H1 (cell line): Measurements from ENCODE around the gene ANK3. TPM values are rescaled to one million over a fixed set of nuclear protein-coding genes. Genes with fewer than 3 reads are reported as not detected.

Source experiments
- CTCF ChIA-PET: fragments of 300-600 bp; sonication (Branson Sonifier 250); formaldehyde crosslinking; loops from one replicate; lab custom pipeline; 2021; ENCODE audit not compliant: partially characterized antibody; lab: Charles Lee
- POLR2A ChIA-PET: fragments of 300-600 bp; sonication (Branson Sonifier 250); formaldehyde crosslinking; loops from one replicate; lab custom pipeline; 2021; ENCODE audit warnings: inconsistent platforms; ENCODE audit not compliant: partially characterized antibody; lab: Charles Lee
- DNase-seq, 2 experiments: peaks; one replicate each; pipeline versions ENCODE4 v3.0.0 to v3.0.0-alpha.2; 2010 to 2022; ENCODE audit warnings: low spot score in 2 of 2, low read depth in 1 of 2, mixed read lengths in 1 of 2
- FAIRE-seq: peaks from 2 replicates; lab custom pipeline; 2011; peaks lifted over from hg19 to GRCh38; lab: Jason Lieb, UNC
- H2AFZ ChIP-seq: 2 replicates; pipeline ENCODE4 v1.8.1; 2012; ENCODE audit warnings: low read length, inconsistent platforms
- H2AK5ac ChIP-seq: 2 replicates; pipeline ENCODE4 v1.6.1; 2013; ENCODE audit warnings: low read depth, low read length
- H2BK120ac ChIP-seq: replicated peaks from 2 replicates; pipeline ENCODE3; 2013; ENCODE audit warnings: low read depth, low read length, inconsistent platforms
- H2BK12ac ChIP-seq: 2 replicates; pipeline ENCODE4 v1.6.1; 2013; ENCODE audit warnings: low read depth, low read length
- H2BK15ac ChIP-seq: 2 replicates; pipeline ENCODE4 v1.6.1; 2013; ENCODE audit warnings: low read length
- H2BK20ac ChIP-seq: 2 replicates; pipeline ENCODE4 v1.6.1; 2013; ENCODE audit warnings: low read length
- H2BK5ac ChIP-seq: 2 replicates; pipeline ENCODE4 v1.6.1; 2013; ENCODE audit warnings: low read depth, low read length
- H3K14ac ChIP-seq: 2 replicates; pipeline ENCODE4 v1.6.1; 2013; ENCODE audit warnings: inconsistent platforms; ENCODE audit not compliant: insufficient read length
- H3K18ac ChIP-seq: 2 replicates; pipeline ENCODE4 v1.6.1; 2013; ENCODE audit warnings: low read length; ENCODE audit errors: extremely low read depth
- H3K23ac ChIP-seq: 2 replicates; pipeline ENCODE4 v1.6.1; 2013; ENCODE audit warnings: inconsistent platforms; ENCODE audit not compliant: insufficient read length
- H3K23me2 ChIP-seq: 2 replicates; pipeline ENCODE4 v1.6.1; 2013; ENCODE audit warnings: low read depth, low read length
- H3K27ac ChIP-seq: 2 replicates; pipeline ENCODE4 v1.6.1; 2011; ENCODE audit warnings: low read depth, low read length, inconsistent platforms
- H3K27me3 ChIP-seq, 4 experiments: replicated peaks in 1 of 4; 1 replicate in 1 of 4; 2 replicates in 3 of 4; pipeline versions ENCODE4 v1.6.1 to v1.8.1; 2011 to 2013; ENCODE audit warnings: low read length in 3 of 4, mild to moderate bottlenecking in 3 of 4, inconsistent platforms in 2 of 4, mixed read lengths in 2 of 4, moderate library complexity in 1 of 4; ENCODE audit not compliant: control insufficient read depth in 3 of 4, insufficient read depth in 3 of 4; ENCODE audit errors: extremely low read depth in 1 of 4
- H3K36me3 ChIP-seq, 4 experiments: 2 replicates each; pipeline versions ENCODE4 v1.6.1 to v1.8.1; 2011 to 2013; ENCODE audit warnings: mild to moderate bottlenecking in 4 of 4, low read length in 3 of 4, moderate library complexity in 2 of 4, control low read depth in 1 of 4, inconsistent platforms in 1 of 4; ENCODE audit not compliant: insufficient read depth in 4 of 4, control insufficient read depth in 2 of 4
- H3K4ac ChIP-seq: replicated peaks from 2 replicates; pipeline ENCODE3; 2013; ENCODE audit warnings: low read length, low read depth, mixed read lengths, inconsistent platforms; ENCODE audit not compliant: insufficient read length
- H3K4me1 ChIP-seq, 4 experiments: replicated peaks in 1 of 4; 1 replicate in 1 of 4; 2 replicates in 3 of 4; pipeline versions ENCODE4 v1.6.1 to v1.8.1; 2011 to 2013; ENCODE audit warnings: low read length in 3 of 4, inconsistent platforms in 2 of 4, mixed read lengths in 1 of 4; ENCODE audit not compliant: insufficient read depth in 4 of 4, control insufficient read depth in 3 of 4
- H3K4me2 ChIP-seq, 2 experiments: 2 replicates each; pipeline versions ENCODE4 v1.6.1 to v1.8.1; 2011 to 2013; ENCODE audit warnings: low read depth in 2 of 2, low read length in 2 of 2, control low read depth in 1 of 2, inconsistent platforms in 1 of 2, mild to moderate bottlenecking in 1 of 2; ENCODE audit not compliant: insufficient read depth in 1 of 2
- H3K4me3 ChIP-seq, 4 experiments: fragments of 200-600, 300-600 bp in 1 of 4; sonication (generic), shearing (Covaris generic), sonication (Bioruptor Twin) in 1 of 4; 2 replicates each; pipeline versions ENCODE4 v1.5.1 to v1.8.1; 2011 to 2016; ENCODE audit warnings: low read length in 4 of 4, low read depth in 3 of 4, control low read depth in 2 of 4, inconsistent platforms in 2 of 4, mild to moderate bottlenecking in 2 of 4, mixed read lengths in 1 of 4, moderate library complexity in 1 of 4; ENCODE audit not compliant: insufficient read depth in 2 of 4; ENCODE audit errors: extremely low read depth in 1 of 4
- H3K56ac ChIP-seq: replicated peaks from 2 replicates; pipeline ENCODE3; 2013; ENCODE audit warnings: low read depth, mild to moderate bottlenecking, mixed read lengths, low read length, inconsistent platforms; ENCODE audit not compliant: insufficient read length
- H3K79me1 ChIP-seq: 2 replicates; pipeline ENCODE4 v1.6.1; 2013; ENCODE audit warnings: low read depth, low read length, control low read depth
- H3K79me2 ChIP-seq, 2 experiments: 2 replicates each; pipeline versions ENCODE4 v1.6.1 to v1.8.1; 2012 to 2013; ENCODE audit warnings: low read length in 2 of 2, mild to moderate bottlenecking in 2 of 2, inconsistent platforms in 1 of 2; ENCODE audit not compliant: insufficient read depth in 2 of 2, control insufficient read depth in 1 of 2
- H3K9ac ChIP-seq, 4 experiments: replicated peaks in 1 of 4; 1 replicate in 1 of 4; 2 replicates in 3 of 4; pipeline versions ENCODE4 v1.6.1 to v1.8.1; 2011 to 2013; ENCODE audit warnings: low read depth in 3 of 4, low read length in 3 of 4, control low read depth in 2 of 4, mild to moderate bottlenecking in 2 of 4, moderate library complexity in 2 of 4, inconsistent platforms in 1 of 4; ENCODE audit errors: extremely low read depth in 1 of 4
- H3K9me3 ChIP-seq, 2 experiments: 2 replicates each; pipeline versions ENCODE4 v1.6.1 to v1.8.1; 2012 to 2013; ENCODE audit warnings: mild to moderate bottlenecking in 2 of 2, moderate library complexity in 2 of 2, control low read depth in 1 of 2, inconsistent platforms in 1 of 2, low read depth in 1 of 2, low read length in 1 of 2, mixed read lengths in 1 of 2; ENCODE audit not compliant: insufficient read depth in 2 of 2
- H4K20me1 ChIP-seq, 2 experiments: replicated peaks in 1 of 2; 2 replicates each; pipeline versions ENCODE3 to v1.8.1; 2011 to 2013; ENCODE audit warnings: inconsistent platforms in 2 of 2, low read length in 2 of 2, mild to moderate bottlenecking in 1 of 2; ENCODE audit not compliant: insufficient read depth in 2 of 2, control insufficient read depth in 1 of 2
- H4K5ac ChIP-seq: 2 replicates; pipeline ENCODE4 v1.6.1; 2013; ENCODE audit warnings: low read length, low read depth, mixed read lengths, inconsistent platforms; ENCODE audit not compliant: insufficient read length
- H4K8ac ChIP-seq: 2 replicates; pipeline ENCODE4 v1.8.0; 2013; ENCODE audit warnings: mild to moderate bottlenecking, moderate library complexity, low read length, inconsistent platforms; ENCODE audit not compliant: insufficient read depth; ENCODE audit errors: extremely low read depth
- H4K91ac ChIP-seq: replicated peaks from 2 replicates; pipeline ENCODE3; 2013; ENCODE audit warnings: low read length, mixed read lengths, inconsistent platforms; ENCODE audit not compliant: insufficient read length
- CEBPB ChIP-seq: IDR thresholded peaks from 2 replicates; pipeline ENCODE4 v1.6.1; 2012; ENCODE audit warnings: low read depth, low read length
- CHD1 ChIP-seq: IDR thresholded peaks from 2 replicates; pipeline ENCODE4 v1.6.1; 2012; ENCODE audit warnings: low read depth, low read length, improper control_type of control experiment
- CHD2 ChIP-seq: IDR thresholded peaks from 2 replicates; pipeline ENCODE4 v1.6.1; 2012; ENCODE audit warnings: low read length, improper control_type of control experiment
- EGR1 ChIP-seq: IDR thresholded peaks from 2 replicates; pipeline ENCODE4 v1.6.1; 2011; ENCODE audit warnings: low read depth, low read length, borderline replicate concordance
- GABPA ChIP-seq: IDR thresholded peaks from 2 replicates; pipeline ENCODE4 v1.6.1; 2011; ENCODE audit warnings: mild to moderate bottlenecking, low read length, moderate library complexity, borderline replicate concordance; ENCODE audit not compliant: insufficient read depth
- HDAC2 ChIP-seq, 2 experiments: fragments of 300-600 bp in 1 of 2; sonication (generic) in 1 of 2; IDR thresholded peaks; 2 replicates each; pipeline ENCODE4 v1.6.1; 2011 to 2012; ENCODE audit warnings: low read depth in 2 of 2, low read length in 2 of 2, mild to moderate bottlenecking in 2 of 2, moderate library complexity in 2 of 2, borderline replicate concordance in 1 of 2, inconsistent platforms in 1 of 2
- JUN ChIP-seq: IDR thresholded peaks from 2 replicates; pipeline ENCODE4 v1.6.1; 2011; ENCODE audit warnings: low read depth, mild to moderate bottlenecking, improper control_type of control experiment, low read length
- JUND ChIP-seq: IDR thresholded peaks from 2 replicates; pipeline ENCODE4 v1.6.1; 2011; ENCODE audit warnings: mild to moderate bottlenecking, improper control_type of control experiment, low read length
- KDM1A ChIP-seq: fragments of 200-600, 300-600 bp; sonication (generic); IDR thresholded peaks from 2 replicates; pipeline ENCODE4 v1.7.1; 2016; ENCODE audit warnings: mild to moderate bottlenecking, low read length, borderline replicate concordance
- POLR2A ChIP-seq, 2 experiments: IDR thresholded peaks; 1 replicate in 1 of 2; 2 replicates in 1 of 2; pipeline ENCODE4 v1.6.1; 2011; ENCODE audit warnings: low read depth in 2 of 2, low read length in 2 of 2, mild to moderate bottlenecking in 2 of 2; ENCODE audit errors: control extremely low read depth in 1 of 2
- POLR2AphosphoS5 ChIP-seq: IDR thresholded peaks from 2 replicates; pipeline ENCODE4 v1.6.1; 2011; ENCODE audit warnings: low read depth, low read length
- POU5F1 ChIP-seq: IDR thresholded peaks from 2 replicates; pipeline ENCODE4 v1.6.1; 2011; ENCODE audit warnings: low read depth, mild to moderate bottlenecking, low read length, moderate library complexity
- RFX5 ChIP-seq: IDR thresholded peaks from 2 replicates; pipeline ENCODE4 v1.6.1; 2011; ENCODE audit warnings: low read depth, low read length, improper control_type of control experiment, borderline replicate concordance
- SIRT6 ChIP-seq: IDR thresholded peaks from one replicate; pipeline ENCODE4 v1.7.1; 2012; ENCODE audit warnings: low read length, inconsistent platforms
- TAF1 ChIP-seq: IDR thresholded peaks from 2 replicates; pipeline ENCODE4 v1.6.1; 2011; ENCODE audit warnings: mild to moderate bottlenecking, low read depth, low read length
- WGBS, 2 experiments: shearing (Covaris generic) in 1 of 2; methylation state at CpG; one replicate each; pipeline versions ENCODE4 v1.1.6 to v1.1.7; 2013 to 2015; ENCODE audit warnings: low lambda C conversion rate in 2 of 2, mixed read lengths in 2 of 2, inconsistent platforms in 1 of 2, low coverage in 1 of 2, missing lambda C conversion rate in 1 of 2; ENCODE audit not compliant: insufficient replicate concordance in 2 of 2, insufficient coverage in 1 of 2, insufficient read length in 1 of 2; ENCODE audit errors: extremely low coverage in 1 of 2, missing lambda C conversion rate in 1 of 2; 5-methylcytosine and 5-hydroxymethylcytosine counted together
- polyA plus RNA-seq, 7 experiments: library from polyadenylated mRNA; depleted of rRNA in 3 of 7; stranded (reverse) in 5 of 7; unstranded in 2 of 7; fragments of >200 nt in 5 of 7; fragments of 200-250 nt in 2 of 7; gene quantifications; 1 replicate in 5 of 7; 2 replicates in 1 of 7; 4 replicates in 1 of 7; pipeline versions ENCODE4 v1.2.1 to v1.2.3, GENCODE V29; 2011 to 2013; ENCODE audit warnings: missing spikeins in 2 of 7, mixed read lengths in 2 of 7
- total RNA-seq: library from RNA; stranded (reverse); fragmentation: NEBNext Ultra II Directional; extraction: Animal tissue kit (Norgen Biotek cat#: 25700); gene quantifications from 2 replicates; pipeline ENCODE4 v1.2.1, GENCODE V29; 2021

The ANK3 gene
- total and polyA plus RNA-seq, 2 of the 8 experiments (the other 6 are each of a cell fraction or from before 2014, with no cell fraction given), result 18.1 to 67.9 TPM

- Histone ChIP-seq H2BK5ac (no peak overlapping the region), H3K4me2 (no peak overlapping the region), H3K14ac (no peak overlapping the region), H3K56ac (no peak overlapping the region), H2BK15ac (no peak overlapping the region), H3K9ac (peak overlapping the region in 1 of 4 experiments; percentile 8; a peak in 1 of 7 replicates), H3K4me3 (no peak overlapping the region), H2BK120ac (no peak overlapping the region), H3K4ac (no peak overlapping the region), H3K79me2 (no peaks in the 10 kb centered on the region), H4K20me1 (no peaks in the 10 kb centered on the region), H2AK5ac (no peak overlapping the region), H3K18ac (no peak overlapping the region), H4K5ac (no peak overlapping the region), H3K27me3 (no peaks in the 10 kb centered on the region), H3K23ac (no peak overlapping the region), H4K8ac (no peak overlapping the region), H3K36me3 (no peaks in the 10 kb centered on the region), H2AFZ (no peak overlapping the region), H2BK20ac (no peak overlapping the region), H3K4me1 (peaks cover 0 to 3% (median 1%) of the 10 kb centered on the region in 4 experiments; a peak in 2 of 7 replicates), H3K79me1 (no peaks in the 10 kb centered on the region), H3K23me2 (no peaks in the 10 kb centered on the region), H3K9me3 (no peaks in the 10 kb centered on the region), H3K27ac (no peak overlapping the region), H2BK12ac (no peak overlapping the region), H4K91ac (no peak overlapping the region)
- 91% methylated on average over 1 of the region's 1 CpG; no CpG with 5 or more reads in 1 of the 2 experiments for WGBS, 2 experiments
- FAIRE-seq (no peak), DNase-seq (no peak)
- CTCF ChIA-PET, result no interaction called here
- POLR2A ChIA-PET, result no interaction called here
- no peak for TF ChIP-seq POLR2A (IDR thresholded peaks at IDR 0.05; ENCODE audit: control extremely low read depth in 1 of 2, low read depth in 2 of 2, low read length in 2 of 2)
- TF ChIP-seq JUND, result no peak
- no peak for TF ChIP-seq SIRT6
- no peak for TF ChIP-seq KDM1A
- no peak for TF ChIP-seq JUN
- TF ChIP-seq RFX5, result no peak
- TF ChIP-seq TAF1, result no peak
- no peak for TF ChIP-seq POU5F1
- no peak for TF ChIP-seq POLR2AphosphoS5
- TF ChIP-seq CHD1, result no peak
- no peak for TF ChIP-seq EGR1
- TF ChIP-seq HDAC2 (IDR thresholded peaks at IDR 0.05; ENCODE audit: borderline replicate concordance in 1 of 2, low read depth in 2 of 2, low read length in 2 of 2), result no peak
- no peak for TF ChIP-seq GABPA
- no peak for TF ChIP-seq CHD2
- no peak for TF ChIP-seq CEBPB
Measured at GRCh38 chr10:60347270-60347669, 42.4 kb downstream of the ANK3 start.
